GM21390 (cell line): ENCODE results near the gene SCLY.
"Not testable (repeated sequence)": the region's sequence is repeated elsewhere in the genome, so short reads cannot be mapped to it uniquely, and the experiment has no call there.

ENCODE experiments used
- ATAC-seq: cut with Tn5 transposase; IDR thresholded peaks from one replicate; pipeline ENCODE4 v1.9.1; 2021; ENCODE audit not compliant: unreplicated experiment

Gene SCLY

DNA sequence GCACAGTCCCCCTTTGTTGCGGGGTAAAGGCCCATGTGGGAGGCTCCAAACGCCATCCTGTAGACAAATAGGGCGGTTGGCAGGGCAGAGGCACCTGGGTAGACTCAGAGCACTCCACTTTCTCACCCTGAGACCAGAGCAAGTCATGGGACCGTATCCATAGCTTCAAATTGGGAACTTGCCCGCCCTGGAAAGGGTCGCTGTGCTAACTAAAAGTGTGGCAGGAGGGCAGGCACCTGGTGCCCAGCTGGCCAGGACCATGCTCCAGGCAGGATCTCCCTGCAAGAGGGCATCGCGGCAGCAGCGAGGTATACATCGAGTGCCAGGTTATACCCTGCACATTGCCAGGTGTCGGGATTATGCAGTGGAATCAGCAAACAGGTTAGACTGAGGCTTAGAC lies 20.8 kb upstream of the SCLY start:
- no peak for ATAC-seq

DNA sequence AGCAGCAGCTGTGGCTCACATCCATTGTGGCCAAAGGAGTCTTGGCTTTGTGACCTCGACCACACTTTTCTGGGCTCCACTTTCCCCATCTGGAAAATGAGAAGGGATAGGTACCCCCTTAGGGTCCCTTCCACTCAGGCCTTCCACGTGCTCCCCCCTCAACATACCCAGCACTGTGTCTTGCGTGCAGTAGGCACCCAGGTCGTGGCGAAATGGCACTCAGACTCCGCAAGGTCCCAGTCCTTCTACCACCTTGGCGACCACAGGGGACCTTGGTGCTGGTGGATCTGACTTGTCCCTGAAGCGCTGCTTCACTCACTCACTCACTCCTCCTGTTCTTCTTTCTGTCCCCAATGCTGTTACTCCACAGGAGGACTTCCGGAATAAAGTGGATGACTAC lies 19.9 kb upstream of the SCLY start:
- no peak for ATAC-seq

DNA sequence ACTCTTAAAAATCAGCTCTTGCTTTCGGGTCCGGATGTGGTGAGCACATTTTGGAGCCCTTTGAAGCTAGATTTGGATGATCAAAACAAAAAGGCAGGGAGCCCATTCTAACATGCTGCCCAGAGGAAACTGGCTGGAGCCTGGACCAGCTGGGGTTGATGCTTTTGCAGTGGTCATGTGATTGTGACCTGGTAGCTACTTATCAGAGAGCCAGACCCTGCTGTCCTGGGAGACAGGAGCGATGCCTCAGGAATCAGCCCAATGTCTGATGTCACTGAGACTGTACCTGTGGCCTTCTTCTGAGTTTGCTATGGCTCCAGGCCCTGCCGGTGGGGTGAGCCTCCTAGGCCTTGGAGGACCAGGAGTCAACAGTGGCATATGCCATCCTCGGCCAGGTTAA lies 18.7 kb upstream of the SCLY start:
- ATAC-seq, result no peak

DNA sequence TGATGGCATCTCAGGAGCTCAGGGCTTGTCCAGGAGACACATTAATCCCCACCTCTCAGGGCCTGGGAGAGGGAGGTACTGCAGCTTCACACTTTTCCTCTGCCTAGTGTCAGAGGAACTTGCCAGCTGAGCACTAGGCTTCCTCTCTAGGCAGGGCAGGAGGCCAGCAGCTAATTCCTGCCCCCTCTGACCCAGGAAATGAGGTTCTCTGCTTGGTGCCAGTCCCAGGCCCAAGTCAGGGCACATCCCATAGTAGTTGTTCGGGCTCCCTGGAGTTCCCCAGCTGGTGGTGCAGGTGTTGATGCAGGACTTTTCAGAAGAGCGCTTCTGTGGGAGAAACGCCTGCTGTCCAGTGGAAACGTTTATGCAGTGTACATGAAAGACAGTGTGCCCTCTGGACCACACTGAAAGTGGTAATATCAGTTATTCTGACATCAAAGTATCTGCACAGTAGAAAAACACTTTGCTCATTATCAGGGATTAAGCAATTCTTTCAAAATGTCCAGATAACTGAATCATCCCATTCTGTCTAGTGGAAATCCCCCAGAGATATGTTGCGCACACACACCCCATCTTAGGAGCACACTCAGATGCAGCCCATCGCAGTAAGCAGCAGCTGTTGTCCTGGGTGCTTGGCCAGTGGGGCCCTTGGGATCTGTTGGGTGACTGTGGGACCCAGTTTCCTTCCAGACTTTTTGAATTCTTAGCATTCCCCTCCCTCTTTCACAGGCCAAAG lies 17.8 kb upstream of the SCLY start:
- no peak for ATAC-seq

DNA sequence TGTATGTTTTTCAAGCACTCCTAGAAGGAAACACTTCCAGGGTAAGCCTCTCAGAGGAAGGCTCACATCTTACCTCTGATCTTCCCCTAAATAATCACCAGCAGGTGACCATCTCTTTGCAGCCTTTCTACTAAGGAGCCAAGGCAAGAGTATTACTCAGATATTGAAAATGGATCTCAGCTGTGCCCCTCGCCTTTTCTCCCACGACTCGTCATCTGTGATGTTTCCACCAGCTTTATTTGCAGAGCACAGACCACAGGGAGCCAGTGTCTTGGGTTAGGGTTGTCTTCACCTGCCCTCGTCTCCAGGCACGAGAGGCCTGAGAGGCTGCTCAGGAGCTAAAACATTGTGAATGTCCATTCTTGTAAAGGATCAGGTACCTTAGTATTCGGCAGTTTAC lies 16.9 kb upstream of the SCLY start:
- no peak for ATAC-seq

DNA sequence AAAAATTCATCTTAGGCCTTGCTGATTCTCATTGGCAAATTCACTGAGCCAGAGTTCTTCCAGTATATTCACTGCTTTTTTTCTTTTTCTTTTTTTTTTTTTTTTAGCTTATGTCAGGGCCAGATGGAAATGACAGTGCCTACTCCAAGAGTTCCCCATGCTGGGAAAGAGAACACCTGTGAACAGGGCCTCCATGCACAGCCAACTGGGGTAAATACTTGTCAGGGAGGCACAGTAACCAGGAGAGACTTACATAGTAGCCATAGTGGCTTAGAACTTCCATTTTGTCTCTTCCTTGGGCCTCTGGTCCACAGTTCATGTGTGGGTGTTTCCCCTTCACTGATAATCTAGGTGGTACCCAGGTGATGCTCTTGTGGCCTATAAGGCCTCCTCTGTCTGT lies 15.2 kb upstream of the SCLY start:
- no peak for ATAC-seq

DNA sequence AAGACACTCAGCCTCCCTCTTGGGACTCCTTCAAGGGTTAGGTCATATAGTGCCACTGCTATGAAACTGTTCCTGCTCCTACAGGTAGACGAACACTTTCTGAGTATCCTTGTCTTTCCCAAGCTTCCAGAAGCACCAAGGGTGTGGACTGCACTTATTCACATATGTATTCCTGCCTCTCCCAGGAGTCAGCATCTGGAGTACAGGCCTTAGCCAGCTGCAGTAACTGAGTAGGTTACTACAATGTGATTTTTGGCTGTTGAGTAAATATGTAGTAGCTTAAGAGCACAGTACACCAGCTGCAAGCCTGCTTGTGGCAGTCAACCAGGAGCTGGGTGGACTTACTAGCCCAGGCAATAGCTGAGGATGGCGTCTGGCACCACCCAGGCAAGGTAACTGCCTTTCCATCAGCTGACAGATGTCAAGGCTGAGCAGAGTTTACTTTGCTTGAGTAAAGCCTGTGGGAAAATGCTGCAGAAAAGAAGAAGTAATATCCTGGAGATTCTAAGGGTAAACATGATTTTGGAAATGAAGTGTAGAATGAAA lies 14.0 kb upstream of the SCLY start:
- ATAC-seq, result no peak

DNA sequence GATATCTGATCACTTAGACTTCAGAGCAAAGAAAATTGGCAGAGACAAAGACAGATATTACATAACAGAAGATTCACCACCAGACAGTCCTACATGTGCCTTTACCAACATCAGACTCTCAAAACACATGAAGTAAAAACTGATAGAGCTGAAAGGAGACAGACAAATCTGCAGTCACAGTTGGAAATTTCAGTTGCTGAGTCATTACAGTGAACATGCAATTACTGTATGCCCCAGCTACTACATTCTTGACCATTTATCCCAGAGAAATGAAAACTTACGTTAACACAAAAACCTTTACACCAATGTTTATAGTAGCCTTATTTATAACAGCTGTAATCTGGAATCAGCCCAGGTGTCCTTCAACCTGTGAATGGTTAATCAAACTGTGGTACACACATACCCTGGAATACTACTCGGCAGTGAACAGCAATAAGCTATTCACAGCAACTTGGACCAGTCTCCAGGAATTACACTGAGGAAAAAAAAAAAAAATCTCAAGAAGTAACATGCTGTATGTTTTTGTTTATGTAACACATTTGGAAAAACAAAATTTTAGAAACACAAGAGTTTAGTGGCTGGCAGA lies 7.5 kb upstream of the SCLY start:
- no peak for ATAC-seq

DNA sequence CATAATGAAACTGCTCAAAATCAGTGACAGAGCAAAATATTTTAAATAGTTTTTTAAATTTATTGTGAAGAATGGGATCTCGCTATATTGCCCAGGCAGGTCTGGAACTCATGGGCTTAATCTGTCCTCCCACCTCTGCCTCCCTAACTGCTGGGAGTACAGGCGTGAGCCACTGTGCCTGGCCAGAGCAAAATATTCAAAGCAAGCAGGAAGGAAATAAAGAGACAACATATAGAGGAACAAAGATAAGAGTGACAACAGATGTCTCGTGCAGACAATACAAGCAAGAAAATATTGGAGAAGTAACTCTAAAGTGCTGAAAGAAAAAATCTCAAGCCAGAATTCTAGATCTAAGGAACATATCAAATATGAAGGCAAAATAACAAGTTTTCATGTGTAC lies 5.0 kb upstream of the SCLY start:
- ATAC-seq, result no peak

DNA sequence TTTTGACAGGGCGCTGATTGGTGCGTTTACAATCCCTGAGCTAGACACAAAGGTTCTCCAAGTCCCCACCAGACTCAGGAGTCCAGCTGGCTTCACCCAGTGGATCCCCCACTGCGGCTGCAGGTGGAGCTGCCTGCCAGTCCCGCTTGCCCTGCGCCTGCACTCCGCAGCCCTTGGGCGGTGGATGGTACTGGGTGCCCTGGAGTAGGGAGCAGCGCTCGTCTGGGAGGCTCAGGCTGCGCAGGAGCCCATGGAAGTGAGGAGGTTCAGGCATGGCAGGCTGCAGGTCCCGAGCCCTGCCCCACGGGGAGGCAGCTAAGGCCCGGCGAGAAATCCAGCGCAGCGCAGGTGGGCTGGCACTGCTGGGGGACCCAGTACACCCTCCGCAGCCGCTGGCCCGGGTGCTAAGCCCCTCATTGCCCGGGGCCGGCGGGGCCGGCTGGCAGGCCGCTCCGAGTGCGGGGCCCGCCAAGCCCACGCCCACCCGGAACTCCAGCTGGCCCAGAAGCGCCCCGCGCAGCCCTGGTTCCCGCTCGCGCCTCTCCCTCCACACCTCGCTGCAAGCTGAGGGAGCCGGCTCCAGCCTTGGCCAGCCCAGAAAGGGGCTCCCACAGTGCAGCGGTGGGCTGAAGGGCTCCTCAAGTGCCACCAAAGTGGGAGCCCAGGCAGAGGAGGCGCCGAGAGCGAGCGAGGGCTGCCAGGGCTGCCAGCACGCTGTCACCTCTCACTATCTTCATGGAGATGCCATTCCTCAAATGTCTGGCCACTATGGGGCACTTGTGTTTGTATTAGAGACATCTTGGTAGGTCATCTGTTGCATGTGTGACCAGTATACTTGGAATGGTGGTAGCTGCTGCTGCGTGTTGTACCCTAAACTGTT lies 2.9 kb upstream of the SCLY start:
- ATAC-seq, result not testable (repeated sequence)

DNA sequence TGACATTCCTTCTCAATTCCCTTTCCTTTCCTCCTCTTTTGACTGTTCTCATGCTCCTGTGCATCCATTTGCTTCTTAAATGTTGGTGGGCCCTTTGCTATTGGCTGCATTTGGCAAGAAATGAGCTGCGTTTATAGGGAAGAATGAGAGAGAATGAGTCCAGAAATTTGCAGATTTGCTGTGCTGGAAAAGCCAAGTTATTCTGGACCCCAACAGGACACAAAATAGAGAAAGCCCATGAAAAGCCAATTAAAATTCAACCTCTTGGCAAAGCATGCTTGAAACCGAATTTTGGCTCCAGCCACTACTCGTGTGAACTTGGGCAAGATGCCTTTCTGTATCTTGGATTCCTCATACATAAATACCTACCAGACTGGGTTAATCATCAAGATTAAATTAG lies 1.3 kb upstream of the SCLY start:
- ATAC-seq, result no peak

DNA sequence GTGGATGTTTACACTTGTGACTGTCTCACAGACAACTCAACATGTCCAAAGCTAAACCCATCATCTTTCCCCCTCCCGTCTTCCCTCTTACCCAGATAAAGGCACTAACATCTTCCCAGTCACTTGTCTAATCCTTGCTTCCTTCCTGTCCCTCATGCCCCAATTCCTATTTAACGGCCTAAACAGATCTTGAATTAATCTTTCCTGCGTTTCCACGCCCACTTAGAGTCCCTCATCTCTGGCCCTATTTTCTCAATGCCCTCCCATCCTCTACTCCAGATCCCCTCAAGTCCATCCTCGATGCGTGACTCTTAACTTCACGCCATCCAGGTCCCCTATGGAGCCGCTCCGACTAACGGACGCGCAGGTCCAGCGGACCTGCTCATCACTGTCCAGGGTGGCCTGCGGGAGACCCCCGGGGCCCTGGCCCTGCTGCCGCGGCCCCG lies 682 bp upstream of the SCLY start:
- ATAC-seq, result no peak

DNA sequence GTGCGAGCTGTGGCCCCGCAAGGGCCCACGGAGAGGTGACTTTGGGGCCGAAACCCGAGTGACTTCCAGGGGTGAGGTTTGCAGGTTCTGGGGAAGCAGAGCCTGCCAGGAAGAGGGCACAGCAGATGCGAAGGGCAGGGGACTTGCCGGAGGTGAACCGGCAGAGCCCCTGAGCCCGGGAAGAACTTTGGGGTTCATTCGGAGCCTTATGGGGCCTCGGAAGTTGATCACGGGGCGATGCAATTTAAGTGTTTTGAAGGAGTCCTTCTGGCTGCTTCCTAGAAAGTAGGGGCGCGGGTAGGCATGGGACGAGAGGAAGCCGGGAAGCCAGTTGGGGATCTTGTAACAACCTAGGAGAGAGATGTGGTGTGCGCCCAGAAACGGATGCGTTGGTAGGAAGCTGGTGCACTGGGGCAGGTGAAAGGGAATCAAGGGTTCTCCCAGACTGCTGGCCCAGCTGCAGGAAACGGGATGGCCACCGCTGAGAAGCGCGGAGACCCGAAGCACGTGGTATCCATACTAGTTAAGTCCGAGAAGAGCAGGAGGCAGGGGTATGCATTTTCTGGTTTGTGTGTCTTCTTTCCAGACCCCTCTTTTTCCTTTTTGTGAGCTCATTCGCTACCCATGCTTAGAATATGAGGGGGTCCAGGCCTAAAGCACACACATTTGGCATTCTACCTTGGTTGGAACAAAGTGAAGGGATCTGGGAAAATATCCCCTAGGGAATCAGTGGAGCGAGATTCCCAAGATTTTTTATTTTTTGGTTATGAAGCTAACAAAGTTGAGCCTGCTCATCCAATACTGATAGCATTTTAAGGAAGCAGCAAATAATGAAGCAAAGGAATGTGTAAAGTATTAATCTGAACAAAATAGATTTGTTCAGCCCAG lies 758 bp downstream of the SCLY start:
- peak; percentile 20 for ATAC-seq

DNA sequence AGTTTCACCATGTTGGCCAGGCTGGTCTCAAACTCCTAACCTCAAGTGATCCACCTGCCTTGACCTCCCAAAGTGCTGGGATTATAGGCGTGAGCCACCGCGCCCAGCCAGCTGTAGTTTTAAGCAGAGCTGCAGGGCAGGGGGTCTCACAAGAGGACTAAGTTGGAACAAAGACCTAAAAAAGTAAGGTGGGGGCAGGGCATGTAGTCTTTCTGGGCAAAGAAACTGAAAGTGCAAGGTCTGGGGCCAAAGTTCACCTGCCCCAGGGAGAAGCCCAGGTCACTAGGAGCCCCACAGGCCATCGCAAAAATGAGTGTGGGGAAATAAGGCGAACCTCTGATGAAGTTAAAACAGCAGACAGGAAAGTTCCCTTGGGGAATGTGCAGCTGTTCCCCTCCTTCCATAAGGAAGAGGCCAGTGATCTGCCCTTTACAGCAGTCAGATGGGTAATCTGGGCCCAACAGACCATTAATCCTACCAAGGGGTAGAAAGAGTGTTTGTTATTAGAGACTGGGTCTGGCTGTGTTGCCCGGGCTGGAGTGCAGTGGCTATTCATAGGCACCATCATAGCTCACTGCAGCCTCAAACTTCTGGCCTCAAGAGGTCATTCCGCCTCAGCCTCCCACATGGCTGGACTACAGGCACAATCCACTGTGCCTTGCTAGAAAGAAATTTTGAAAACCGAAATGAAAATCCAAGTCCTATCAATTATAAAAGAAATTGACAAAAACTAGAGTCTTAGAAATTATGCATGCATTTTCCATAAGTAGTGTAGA lies 2.8 kb downstream of the SCLY start:
- ATAC-seq, result no peak

DNA sequence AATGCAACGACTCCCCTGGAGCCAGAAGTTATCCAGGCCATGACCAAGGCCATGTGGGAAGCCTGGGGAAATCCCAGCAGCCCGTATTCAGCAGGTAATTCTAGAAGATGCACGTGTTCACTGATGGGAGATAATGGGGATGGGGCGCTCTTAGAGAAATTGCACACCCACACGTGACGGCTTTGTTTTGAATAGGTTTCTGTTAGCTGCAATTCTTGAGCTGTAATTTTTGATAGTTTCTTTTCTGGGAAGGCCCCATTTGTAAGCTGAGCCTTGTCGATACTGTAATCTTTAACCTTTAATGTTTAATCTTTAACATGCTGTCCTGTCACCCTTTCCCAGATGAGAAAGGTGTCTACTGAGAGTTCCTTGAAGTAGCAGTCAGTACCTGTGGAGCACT lies 3.6 kb downstream of the SCLY start:
- no peak for ATAC-seq

DNA sequence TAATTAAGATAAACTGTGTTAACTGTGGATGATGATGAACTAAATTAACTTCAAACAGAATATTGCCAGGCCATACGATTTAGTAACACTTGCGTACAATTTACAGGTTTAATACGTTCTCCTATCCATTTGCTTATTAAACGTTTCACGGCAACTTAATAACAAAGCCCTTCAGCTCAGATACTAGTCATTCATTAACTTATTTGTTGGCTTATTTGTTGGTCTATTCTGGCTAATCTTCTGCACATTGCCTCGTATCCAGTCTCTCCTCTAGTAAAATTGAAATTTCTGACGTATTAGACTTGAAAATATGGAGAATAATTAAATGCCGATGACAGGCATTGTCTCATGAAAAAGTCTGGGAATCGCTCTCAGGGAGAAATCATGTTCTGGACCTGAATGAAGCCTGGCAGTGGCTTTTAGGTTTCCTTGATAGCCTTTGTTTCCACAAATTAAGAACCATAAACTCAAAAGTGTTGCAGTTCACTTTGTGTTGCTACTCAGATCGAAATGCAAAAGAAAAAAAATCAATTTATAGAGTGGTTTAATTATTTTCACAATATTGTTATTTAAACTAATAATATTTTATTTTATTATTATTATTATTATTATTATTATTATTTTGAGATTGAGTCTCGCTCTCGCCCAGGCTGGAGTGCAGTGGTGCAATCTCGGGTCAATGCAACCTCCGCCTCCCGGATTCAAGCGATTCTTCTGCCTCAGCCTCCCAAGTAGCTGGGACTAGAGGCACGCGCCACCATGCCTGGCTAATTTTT lies 4.5 kb downstream of the SCLY start:
- no peak for ATAC-seq

DNA sequence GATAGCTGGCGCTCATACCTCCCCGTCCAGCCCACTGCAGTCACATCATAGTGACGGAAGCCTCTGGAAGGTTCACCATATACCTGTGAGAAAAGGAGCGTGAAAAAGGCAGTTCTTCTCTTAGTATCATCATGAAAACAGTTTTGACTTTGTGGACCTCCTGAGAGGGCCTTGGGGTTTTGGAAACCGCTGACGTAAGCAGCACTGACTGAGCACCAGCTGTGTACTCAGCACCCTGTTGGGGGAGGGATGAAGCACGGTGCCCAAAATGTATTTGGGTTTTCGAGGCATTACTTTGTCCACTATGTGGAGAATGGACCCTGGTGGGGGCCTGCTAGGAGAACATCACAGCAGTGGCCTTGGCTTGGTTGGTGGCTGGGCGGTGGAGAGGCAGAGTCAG lies 5.4 kb downstream of the SCLY start:
- ATAC-seq, result no peak

DNA sequence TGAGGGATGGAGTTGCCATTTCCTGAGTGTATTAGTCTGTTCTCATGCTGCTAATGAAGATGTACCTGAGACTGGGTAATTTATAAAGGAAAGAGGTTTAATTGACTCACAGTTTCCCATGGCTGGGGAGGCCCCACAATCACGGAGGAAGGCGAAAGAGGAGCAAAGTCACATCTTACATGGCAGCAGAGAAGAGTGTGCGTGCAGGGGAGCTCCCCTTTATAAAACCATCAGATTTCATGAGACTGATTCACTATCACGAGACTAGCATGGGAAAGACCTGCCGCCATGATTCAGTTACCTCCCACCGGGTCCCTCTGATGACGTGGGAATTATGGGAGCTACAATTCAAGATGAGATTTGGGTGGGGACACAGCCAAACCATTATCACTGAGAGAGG lies 5.9 kb downstream of the SCLY start:
- ATAC-seq, result not testable (repeated sequence)

DNA sequence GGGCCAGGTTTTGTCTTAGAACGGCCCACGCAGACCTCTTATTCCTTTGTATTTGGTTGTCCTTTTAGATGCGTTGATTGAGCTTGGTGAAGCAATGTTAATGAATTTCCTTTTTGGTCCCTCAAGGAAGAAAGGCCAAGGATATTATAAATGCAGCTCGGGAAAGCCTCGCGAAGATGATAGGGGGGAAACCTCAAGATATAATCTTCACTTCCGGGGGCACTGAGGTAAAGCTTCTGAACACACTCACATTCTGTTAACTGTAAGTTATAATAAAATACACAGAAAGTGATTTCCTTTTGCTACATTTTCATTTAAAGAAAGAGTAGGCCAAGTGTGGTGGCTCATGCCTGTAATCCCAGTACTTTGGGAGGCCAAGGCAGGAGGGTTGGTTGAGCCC lies 7.1 kb downstream of the SCLY start:
- ATAC-seq, result no peak
